ENCODE results near the gene LENEP.

GRCh38 chr1:154994269-154994587 is 842 bp downstream of the LENEP start:
- TF ChIP-seq CTCF (IDR thresholded peaks at IDR 0.05; ENCODE audit: insufficient read depth, low read depth, low read length), result no peak
- no peak for TF ChIP-seq EZH2 (IDR thresholded peaks at IDR 0.05; ENCODE audit: insufficient read depth, low read length)
